Measurements from ENCODE around the gene OSBPL2.

OSBPL2 gene

DNA sequence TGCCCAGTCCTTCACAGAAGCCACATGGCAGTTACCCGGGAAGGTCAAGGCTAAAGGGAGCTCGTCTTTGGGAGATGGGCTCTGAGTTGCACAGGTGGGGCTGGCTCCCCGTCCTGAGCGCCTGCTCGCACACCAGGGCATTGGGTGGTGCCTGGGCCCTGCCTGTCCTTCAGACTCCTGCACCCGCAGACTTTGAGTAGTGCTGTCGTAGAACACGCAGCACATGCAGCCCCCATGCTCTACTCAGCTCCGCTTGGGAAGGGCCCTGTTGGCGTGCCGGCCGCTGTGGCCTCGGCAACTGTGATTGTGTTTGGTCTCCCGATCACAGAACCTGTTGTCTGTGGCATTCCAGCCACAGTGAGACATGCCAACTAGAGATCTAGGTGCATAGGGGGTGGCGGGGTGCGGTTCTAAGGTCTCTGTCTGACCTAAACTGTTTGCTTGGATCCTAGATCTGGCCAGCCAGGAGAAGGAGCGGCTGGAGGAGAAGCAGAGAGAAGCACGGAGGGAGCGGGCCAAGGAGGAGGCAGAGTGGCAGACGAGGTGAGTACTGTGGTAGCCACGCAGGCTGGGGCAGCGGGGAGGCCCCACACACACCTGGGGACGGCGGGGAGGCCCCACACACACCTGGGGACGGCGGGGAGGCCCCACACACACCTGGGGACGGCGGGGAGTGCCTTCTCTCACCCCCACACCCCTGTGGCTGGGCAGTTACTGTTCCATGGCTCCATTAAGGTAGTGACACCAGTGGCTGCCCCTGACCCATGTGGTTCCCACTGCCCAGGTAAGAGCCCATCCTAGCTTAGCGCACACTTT is 53.1 kb downstream of the OSBPL2 start:
- no peak overlapping the region for H3K4me3 ChIP-seq (replicated peaks; ENCODE audit: low read depth, low read length)
- TF ChIP-seq, protein P1, sequence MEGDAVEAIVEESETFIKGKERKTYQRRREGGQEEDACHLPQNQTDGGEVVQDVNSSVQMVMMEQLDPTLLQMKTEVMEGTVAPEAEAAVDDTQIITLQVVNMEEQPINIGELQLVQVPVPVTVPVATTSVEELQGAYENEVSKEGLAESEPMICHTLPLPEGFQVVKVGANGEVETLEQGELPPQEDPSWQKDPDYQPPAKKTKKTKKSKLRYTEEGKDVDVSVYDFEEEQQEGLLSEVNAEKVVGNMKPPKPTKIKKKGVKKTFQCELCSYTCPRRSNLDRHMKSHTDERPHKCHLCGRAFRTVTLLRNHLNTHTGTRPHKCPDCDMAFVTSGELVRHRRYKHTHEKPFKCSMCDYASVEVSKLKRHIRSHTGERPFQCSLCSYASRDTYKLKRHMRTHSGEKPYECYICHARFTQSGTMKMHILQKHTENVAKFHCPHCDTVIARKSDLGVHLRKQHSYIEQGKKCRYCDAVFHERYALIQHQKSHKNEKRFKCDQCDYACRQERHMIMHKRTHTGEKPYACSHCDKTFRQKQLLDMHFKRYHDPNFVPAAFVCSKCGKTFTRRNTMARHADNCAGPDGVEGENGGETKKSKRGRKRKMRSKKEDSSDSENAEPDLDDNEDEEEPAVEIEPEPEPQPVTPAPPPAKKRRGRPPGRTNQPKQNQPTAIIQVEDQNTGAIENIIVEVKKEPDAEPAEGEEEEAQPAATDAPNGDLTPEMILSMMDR (IDR thresholded peaks at IDR 0.05; ENCODE audit: low read depth, low read length, missing control alignments): no peak

DNA sequence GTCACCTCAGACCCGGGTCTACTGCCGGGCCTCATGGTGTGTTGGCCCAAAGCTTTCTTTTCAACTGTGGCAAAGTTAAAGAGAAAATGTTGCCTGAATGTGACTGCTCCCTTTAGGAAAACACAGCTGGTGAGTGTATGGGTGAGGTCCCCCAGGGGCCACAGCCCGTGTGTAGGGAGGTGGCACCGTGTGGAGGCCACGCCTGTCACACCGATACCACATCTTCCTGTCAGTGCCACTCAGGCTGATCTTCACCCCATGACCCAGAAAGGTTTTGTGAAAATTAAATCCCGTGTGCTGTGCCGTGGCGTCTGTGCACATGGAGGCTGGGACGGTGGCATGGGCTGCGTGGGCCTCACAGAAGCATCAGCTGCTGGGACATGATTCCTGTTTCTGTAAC is 53.8 kb downstream of the OSBPL2 start:
- TF ChIP-seq, protein P1 (IDR thresholded peaks at IDR 0.05; ENCODE audit: low read depth, low read length, missing control alignments): no peak
- DNase-seq (ENCODE audit: extremely low read depth, low read depth): no peak
- H3K4me3 ChIP-seq (replicated peaks; ENCODE audit: low read depth, low read length): no peak overlapping the region

More for the DNA sequence above, 53.1 kb downstream of the OSBPL2 start:
- DNase-seq (ENCODE audit: extremely low read depth, low read depth): no peak

DNA sequence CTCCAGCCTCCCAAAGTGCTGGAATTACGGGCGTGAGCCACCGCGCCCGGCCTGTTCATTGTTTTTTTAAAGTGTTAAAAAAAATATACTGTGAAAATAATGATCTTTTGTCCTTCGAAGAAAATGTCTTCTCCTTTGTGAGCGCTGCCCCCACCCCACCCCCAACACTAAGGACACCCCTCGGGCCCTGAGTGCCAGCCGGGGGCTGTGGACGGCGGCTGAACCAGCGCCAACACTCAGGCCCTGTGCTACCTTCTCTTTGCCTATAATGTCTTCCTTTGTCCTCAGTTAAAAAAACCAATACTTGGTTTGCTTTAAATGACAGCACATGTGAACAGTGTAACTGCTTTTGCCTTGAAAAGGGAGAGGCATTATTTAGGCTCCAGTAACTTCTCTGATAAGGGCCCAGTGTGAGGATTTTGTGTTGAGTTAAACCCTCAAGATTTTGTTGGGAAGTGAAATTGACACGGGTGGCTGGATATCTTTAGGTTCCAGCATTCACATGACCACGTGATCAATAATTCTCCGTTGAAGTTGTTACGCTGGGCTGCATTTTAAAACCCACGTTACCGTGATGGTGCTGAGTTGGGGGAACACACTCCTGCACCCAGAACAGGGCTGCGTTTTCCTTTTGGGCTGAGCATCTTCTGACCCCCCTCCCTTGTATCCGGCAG is 54.9 kb downstream of the OSBPL2 start:
- DNase-seq (ENCODE audit: extremely low read depth, low read depth): no peak
- H3K4me3 ChIP-seq (replicated peaks; ENCODE audit: low read depth, low read length): no peak overlapping the region
- TF ChIP-seq, protein P1 (IDR thresholded peaks at IDR 0.05; ENCODE audit: low read depth, low read length, missing control alignments): no peak

DNA sequence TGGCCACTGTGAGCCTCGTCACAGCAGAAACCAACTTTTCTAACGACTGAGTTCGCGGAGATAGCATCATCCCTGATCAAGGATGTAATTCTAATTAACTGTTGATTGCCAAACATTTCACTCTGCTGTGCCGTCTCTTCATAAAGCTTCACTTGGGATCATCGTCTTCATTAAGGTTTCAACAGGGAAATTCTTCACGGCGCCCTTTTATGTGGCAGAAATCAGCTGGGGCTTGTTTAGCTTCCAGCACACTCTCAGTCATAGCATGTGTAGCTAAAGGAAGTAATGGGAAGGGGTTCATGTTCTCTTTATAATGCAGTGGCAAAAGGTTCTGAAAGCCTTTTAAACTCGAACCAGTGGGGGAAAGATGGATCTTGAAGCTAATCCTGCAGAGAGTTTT is 55.6 kb downstream of the OSBPL2 start:
- no peak for DNase-seq (ENCODE audit: extremely low read depth, low read depth)
- TF ChIP-seq, protein P1 (IDR thresholded peaks at IDR 0.05; ENCODE audit: low read depth, low read length, missing control alignments): no peak
- H3K4me3 ChIP-seq (replicated peaks; ENCODE audit: low read depth, low read length): no peak overlapping the region

DNA sequence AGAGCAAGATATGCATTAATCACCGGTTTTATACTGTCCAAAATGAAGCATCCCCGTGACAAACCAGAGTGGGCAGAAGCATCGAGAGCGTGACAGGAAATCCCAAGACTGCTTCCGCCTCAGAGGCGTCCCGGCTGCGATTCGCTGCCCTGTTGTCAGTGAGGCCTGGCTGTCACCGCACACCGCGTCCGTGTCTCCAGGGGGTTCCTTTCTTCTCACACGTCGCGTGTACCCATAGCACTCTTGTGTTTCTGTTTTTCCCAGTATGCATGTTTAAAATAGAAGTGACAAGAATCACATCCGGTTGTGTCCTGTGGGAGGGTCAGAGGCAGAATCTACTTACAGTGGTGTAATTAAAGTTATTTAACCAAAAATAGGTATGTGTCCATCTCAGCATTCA is 56.2 kb downstream of the OSBPL2 start:
- no peak for DNase-seq (ENCODE audit: extremely low read depth, low read depth)
- H3K4me3 ChIP-seq (replicated peaks; ENCODE audit: low read depth, low read length): no peak overlapping the region
- TF ChIP-seq, protein P1 (IDR thresholded peaks at IDR 0.05; ENCODE audit: low read depth, low read length, missing control alignments): no peak

DNA sequence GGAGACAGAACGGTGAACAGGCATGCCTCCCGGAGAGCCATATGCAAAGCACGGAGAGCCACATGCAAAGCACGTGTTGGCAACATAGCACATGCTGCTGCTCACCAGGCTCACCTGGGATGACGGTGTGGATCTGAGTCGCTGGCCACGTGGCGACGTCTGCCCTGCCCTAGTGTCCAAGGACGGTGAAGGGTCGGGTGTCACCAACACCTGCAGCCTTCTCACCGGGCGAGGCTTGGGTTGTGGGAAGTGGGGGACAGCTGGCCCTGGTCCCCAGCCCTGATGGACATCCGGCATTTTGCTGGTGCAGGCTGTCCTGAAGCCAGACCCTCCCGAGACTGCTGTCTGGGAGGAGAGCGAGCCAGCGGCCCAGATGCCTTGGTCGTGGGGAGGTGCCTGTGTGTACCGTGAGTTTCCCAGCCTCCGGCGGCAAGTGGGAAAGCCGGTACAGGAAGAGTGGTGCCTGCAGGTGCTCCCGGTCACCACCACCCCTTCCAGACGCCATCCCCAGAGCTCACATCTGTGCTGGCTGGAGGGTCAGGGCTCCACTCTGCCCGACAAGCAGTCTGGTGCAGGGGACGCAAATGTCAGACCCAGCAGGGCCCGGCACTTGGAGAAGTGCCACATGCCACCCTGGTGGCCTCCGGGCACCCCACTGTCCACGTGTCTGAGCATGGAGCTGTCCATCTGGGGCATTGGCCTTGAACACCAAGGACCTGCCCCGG is 58.6 kb downstream of the OSBPL2 start:
- no peak overlapping the region for H3K4me3 ChIP-seq (replicated peaks; ENCODE audit: low read depth, low read length)
- no peak for DNase-seq (ENCODE audit: extremely low read depth, low read depth)
- TF ChIP-seq, protein P1 (IDR thresholded peaks at IDR 0.05; ENCODE audit: low read depth, low read length, missing control alignments): no peak

Measured in HFF-Myc (cell line).